ENCODE data around the gene NTHL1.

Gene NTHL1

GRCh38 chr16:1991588-1991947 is 56.1 kb downstream of the NTHL1 start:
- no peak for TF ChIP-seq POLR2A (IDR thresholded peaks at IDR 0.05; ENCODE audit: low read depth, low read length)
- FAIRE-seq (no peak), DNase-seq (ENCODE audit: insufficient read length, low spot score) (no peak)

- TF ChIP-seq POLR2A (IDR thresholded peaks at IDR 0.05; ENCODE audit: low read depth, low read length): no peak
- no peak for DNase-seq (ENCODE audit: insufficient read length, low spot score)
- no peak for FAIRE-seq
Observed at GRCh38 chr16:1991135-1991551, 56.5 kb downstream of the NTHL1 start.

- no peak for FAIRE-seq
- no peak for TF ChIP-seq POLR2A (IDR thresholded peaks at IDR 0.05; ENCODE audit: low read depth, low read length)
- no peak for DNase-seq (ENCODE audit: insufficient read length, low spot score)
Observed at GRCh38 chr16:1990351-1991134, 57.1 kb downstream of the NTHL1 start.

GRCh38 chr16:1990101-1990350 is 57.6 kb downstream of the NTHL1 start:
- TF ChIP-seq POLR2A (IDR thresholded peaks at IDR 0.05; ENCODE audit: low read depth, low read length): no peak
- FAIRE-seq: no peak
- DNase-seq (ENCODE audit: insufficient read length, low spot score): no peak

All from H54 (cell line).